Cardiac septum (tissue), 1 donor: ENCODE data around the gene ASCL2. TPM values are rescaled to one million over a fixed set of nuclear protein-coding genes. Genes with fewer than 3 reads are reported as not detected.
A peak's percentile ranks its signal among the peaks of the same experiment; 100 is the strongest.
"Not testable (repeated sequence)": the region's sequence is repeated elsewhere in the genome, so short reads cannot be mapped to it uniquely, and the experiment has no call there.

Experiments used
- DNase-seq: peaks from one replicate; pipeline ENCODE4 v3.0.0-alpha.2; 2020; ENCODE audit warnings: low spot score
- intact Hi-C: fragments of 100-400 bp; cut with DNase I; formaldehyde crosslinking; loops from one replicate; pipeline ENCODE4 v1.14.0; 2022
- total RNA-seq: library from RNA; stranded (reverse); fragmentation: NEBNext Ultra II Directional; extraction: Animal tissue kit (Norgen Biotek cat#: 25700); gene quantifications from one replicate; pipeline ENCODE4 v1.2.1, GENCODE V29; 2021
- donor health status: DM: no; HTN: no; CAD: no.

Gene ASCL2
- total RNA-seq, 1 donor from 2014 or later, result not detected

- intact Hi-C loops, result loop anchor here (10.0 kb wide), 1 partner anchor 584 kb away; the partner anchor contains the start of gene CDKN1C
- DNase-seq, result no peak
Observed at GRCh38 chr11:2300936-2301630, 30.7 kb upstream of the ASCL2 start.

DNA sequence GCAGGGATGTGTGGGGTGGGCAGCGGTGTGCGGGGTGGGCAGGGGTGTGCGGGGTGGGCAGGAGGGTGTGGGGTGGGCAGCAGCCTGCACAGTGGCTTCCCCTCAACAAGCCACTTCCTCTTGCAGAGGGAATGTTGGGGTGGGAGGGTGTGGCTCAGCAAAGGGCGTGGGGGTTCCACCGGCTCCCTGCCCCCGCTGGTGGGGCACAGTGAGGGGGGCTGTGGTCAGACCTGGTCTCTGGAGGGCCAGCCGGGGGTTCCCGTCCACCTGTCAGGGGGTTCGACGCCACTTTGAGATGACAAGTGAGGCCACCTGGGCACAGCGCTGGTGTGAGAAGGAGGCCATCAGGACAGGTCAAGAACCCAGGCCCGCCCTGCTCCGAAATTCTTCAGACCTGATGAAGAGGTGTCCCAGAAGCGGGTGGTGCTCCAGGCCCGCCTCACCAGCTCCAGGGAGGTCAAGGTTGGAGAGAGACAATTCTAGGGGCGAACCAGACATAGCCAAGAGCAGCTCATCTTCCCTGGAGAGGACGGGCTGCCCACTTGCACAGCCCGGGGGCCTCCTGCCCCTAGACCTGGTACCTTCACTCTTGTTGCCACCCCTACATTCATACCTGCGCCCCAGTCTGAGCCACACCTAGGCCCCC is 30.0 kb upstream of the ASCL2 start:
- no peak for DNase-seq
- intact Hi-C loops, result loop anchor here (10.0 kb wide), 1 partner anchor 584 kb away; the partner anchor contains the start of gene CDKN1C

DNA sequence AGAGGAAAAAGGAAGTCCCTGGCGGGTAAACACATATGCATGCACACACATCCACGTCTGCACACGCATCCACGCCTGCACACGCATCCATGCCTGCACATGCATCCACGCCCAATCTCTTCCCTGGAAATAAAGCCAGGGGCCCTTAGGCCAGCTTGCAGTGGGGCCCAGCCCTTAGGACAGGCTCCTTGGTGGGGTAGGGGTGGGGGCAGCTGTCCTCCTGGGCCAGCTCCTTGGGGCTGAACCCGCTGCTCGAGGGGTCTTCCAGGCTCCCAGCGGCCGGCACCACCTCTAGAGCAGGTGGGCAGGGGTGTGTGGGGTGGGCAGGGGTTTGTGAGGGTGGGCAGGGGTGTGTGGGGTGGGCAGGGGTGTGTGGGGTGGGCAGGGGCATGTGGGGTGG is 29.4 kb upstream of the ASCL2 start:
- intact Hi-C loops, result loop anchor here (1.0 to 10.0 kb wide), 2 partner anchors 102 to 585 kb away; partner anchors contain the start of gene CDKN1C
- no peak for DNase-seq

DNA sequence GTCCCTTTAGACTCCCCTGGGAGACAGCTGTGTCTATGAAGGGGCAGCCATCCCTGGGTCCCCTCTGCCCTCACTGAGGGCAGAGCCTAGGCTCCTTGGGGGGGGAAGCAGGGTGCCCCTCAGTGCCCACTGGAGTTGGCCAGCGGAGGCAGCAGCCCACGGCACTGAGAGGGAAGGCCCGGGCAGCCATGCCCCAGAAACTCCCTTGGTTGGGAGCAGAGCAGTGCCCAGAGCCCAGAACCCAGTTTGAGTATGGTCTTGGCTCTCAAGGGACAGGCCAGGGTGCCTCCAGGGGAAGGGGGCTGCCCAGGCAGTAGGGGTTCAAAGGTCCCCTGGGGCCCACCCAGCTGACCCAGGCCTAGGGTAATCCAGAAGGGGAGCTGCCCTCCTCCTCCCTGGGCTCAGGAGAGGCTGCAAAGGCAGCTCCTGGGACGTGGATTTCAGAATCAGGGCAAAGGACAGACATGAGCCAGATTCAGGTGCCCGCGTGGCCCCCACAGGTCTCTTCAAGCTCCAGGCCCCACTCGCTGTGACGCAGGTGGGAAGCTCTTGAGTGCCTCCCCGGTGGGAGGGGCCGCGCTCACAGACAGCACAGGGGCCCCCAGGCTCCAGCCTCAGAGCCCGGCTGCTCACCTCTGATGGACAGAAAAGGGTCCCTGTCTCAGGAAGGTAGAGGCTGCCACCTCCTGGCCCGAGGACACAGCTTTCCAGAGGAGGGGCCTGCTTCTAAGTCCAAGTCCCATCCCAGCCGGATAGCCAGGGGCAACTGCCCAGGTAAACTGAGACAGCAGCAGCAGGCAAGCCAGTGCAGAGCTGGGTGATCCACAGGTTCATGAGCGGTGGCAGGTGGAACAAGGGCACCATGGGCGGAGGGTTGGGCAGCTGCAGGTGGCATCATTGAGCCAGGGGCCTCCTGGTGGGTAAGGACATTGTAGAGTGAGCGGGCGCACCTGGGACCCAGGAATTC is 28.7 kb upstream of the ASCL2 start:
- DNase-seq, result peak; percentile 74
- intact Hi-C loops, result loop anchor here (1.0 kb wide), 1 partner anchor 102 kb away; no protein-coding TSS in a partner anchor

DNA sequence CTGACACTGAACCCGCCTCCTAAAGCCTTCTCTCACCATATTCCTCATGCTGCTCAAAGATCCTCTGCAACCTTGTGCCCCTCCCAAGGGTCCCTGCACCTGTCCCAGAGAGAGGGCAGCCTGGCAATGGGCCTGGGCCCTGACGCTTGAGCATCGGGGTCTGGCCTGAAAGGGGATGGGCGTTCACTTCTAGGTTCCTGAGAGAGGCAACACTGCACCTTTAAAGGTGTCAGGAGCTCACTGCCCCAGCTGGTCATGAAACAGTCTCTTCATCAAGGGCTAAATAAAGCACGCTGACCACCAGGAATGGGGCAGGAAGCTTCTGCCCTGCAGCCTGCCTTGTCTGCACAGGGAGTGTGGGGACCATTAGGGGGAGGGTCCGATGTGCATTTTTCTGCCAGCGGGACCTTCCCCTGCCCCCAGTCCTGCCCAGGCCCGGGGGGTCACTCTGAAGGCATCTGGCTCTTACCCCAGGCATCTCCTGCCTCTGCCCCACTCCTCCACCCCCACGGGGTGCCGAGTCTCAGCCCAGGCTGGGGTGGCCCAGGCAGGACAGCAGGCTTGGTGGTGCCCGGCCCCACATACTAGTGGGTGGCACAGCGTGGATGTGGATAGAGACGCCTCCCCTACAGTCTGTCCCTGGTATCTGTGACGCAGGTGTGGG is 27.9 kb upstream of the ASCL2 start:
- intact Hi-C loops, result no loop called here
- DNase-seq, result no peak

GRCh38 chr11:2297623-2298030 is 27.2 kb upstream of the ASCL2 start:
- intact Hi-C loops, result no loop called here

DNA sequence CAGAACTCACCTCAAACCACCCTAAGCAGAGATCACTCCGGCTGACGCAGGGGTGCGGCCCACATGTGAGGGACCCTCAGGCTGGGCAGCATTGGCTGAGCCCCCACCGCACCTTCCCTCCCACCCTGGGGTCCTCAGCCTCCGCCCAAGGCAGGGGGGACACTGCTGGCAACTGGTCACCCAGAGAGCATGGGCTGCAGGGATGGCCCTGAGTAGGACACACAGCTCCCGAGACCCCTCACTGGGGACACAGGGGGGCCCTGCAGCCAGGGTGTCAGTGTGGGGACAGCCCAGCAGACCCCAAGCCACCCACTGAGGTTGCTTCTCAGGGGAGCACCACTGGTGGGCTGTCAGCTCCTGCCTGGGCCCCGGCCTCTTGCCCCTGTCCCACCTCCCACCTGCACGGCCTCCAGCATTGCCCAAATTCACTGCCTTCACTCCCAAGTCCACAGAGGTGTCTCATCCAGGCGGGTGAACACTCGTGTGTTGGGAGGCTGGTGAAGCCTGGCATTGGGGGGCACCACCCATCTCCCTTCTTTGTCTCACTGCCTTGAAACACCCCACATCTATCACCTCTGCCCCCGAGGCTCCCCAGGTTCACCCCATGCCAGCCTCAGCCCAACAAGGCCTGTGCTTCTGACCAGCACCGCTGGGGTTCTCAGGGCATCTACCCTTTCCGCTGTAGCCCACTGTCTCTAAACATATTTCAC is 26.7 kb upstream of the ASCL2 start:
- intact Hi-C loops, result no loop called here
- DNase-seq, result peak; percentile 70

More at GRCh38 chr11:2297623-2298030, 27.2 kb upstream of the ASCL2 start:
- no peak for DNase-seq

- intact Hi-C loops, result no loop called here
- DNase-seq, result peak; percentile 36
Observed at GRCh38 chr11:2295971-2296912, 25.9 kb upstream of the ASCL2 start.

GRCh38 chr11:2294926-2295290 is 24.5 kb upstream of the ASCL2 start:
- DNase-seq, result peak; percentile 73
- intact Hi-C loops, result no loop called here

DNA sequence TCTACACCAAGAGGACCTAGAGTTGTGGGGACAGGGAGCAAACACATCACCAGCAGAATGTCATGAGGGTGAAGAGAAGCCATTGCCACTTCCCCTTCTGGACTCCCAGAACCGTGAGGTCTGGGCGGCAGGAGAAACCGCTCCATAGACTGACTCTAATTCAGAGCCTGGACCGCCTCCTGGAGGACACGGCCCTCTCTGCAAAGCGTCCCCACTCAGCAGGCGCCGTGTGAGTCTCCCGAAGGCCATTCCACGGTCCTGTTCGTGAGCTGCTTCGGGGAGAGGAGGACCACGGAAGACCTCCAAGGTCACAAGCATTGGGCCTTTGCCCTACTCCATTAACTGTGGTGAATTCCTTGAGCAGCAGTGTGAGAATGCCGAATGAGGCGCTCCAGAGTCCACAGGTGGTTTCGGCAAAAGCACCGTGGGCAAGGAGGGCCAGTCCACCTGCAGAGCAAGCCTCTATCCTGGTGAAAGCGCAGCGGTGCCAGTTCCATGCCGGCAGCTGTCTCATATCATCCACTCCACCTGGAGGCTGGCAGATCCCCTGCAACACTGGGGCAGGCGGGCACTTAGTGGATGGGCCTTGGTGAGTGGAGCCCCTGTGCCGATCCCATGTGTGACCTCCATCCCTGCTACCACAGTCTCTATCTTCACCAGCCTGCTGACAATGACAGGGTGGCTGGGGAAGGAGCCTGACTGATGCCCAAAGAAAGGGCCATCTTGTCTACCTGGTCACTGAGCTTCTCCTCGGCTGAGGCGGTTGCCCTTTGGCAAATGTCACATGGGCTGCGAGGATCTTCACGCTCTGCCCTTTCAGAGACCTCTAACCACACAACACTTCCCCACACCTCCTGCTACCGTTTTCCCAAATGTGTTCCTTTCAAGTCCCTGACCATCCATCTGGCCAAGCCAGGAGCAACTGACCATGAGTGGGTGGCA is 23.9 kb upstream of the ASCL2 start:
- DNase-seq, result peak; percentile 56
- intact Hi-C loops, result no loop called here

GRCh38 chr11:2293531-2293971 is 23.2 kb upstream of the ASCL2 start:
- intact Hi-C loops, result no loop called here
- DNase-seq, result peak; percentile 27

DNA sequence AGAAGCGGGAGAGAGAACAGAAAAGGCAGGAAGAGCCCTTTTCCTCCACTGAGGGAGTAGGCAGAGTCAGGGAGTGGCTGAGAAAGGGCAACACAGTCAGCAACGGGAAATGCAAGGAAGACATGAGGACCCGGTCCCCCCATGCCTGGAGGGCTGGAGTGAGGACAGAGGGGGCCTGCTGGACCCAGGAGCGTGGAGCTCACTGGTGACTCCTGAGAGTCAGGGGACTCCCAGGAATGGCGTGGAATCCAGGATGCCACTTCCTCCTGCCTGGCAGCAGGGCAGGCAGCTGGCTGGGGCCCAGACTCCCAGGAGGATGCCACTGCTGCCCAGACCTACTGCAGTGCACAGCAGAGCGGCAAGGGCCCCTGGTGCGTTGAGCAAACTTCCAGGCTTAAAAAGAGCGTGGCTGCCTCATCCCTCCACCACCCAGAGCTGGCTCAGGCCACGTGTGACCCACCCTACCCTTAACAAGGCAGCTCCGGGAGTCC is 20.0 kb upstream of the ASCL2 start:
- peak; percentile 74 for DNase-seq
- intact Hi-C loops, result no loop called here

GRCh38 chr11:2289859-2290258 is 19.5 kb upstream of the ASCL2 start:
- intact Hi-C loops, result no loop called here
- DNase-seq, result peak; percentile 39

- DNase-seq, result peak; percentile 67
- intact Hi-C loops, result no loop called here
Observed at GRCh38 chr11:2289350-2289749, 19.0 kb upstream of the ASCL2 start.

GRCh38 chr11:2287091-2287490 is 16.7 kb upstream of the ASCL2 start:
- DNase-seq, result peak; percentile 29
- intact Hi-C loops, result no loop called here

GRCh38 chr11:2286350-2286749 is 16.0 kb upstream of the ASCL2 start:
- peak; percentile 36 for DNase-seq
- intact Hi-C loops, result not testable (repeated sequence)
